ENCODE data around the gene ETFB.
"Not testable (repeated sequence)": the region's sequence is repeated elsewhere in the genome, so short reads cannot be mapped to it uniquely, and the experiment has no call there.

The ETFB gene

GRCh38 chr19:51365965-51366388, at the start of gene ETFB:
TSS of gene ETFB (minus strand) at chr19:51366388. CDS start at chr19:51366326, 62 bp downstream.
- no peak for DNase-seq

- DNase-seq = no peak
Measured at GRCh38 chr19:51415187-51415586, 49.0 kb upstream of the ETFB start.

DNA sequence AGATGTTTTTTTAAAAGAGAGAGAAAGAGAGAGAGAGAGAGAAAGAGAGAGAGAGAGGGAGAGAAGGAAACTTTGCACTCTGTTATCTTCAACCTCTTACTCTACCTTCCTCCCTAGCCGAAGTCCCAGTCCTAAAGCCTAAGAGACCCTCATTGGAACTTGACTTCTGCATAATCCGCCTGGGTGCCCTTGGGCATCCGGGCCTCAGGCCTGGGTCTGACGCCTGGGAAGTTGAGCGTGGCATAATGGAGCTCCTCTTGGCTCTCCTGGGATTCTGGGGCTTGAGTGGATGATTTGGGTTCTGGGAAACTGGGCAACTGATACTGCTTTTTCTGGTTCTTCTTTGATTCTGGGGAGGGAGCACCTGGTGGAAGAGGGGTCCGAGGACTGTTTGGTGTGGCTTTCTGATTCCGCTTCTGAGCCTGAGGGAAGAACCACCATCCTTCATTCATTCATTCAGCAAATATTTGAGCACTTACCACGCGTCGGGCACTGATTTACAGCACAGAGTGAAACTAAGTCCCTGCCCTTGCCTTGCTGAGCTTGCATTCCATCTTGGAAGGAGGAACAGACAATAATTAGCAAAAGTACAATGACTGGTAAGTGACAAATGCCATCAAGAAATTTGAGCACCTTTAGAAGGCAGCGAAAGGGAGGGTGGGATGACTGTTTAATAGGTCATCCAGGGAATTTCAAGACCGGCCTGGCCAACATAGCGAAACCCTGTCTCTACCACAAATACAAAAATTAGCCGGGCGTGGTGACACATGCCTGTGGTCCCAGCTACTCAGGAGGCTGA, 45.0 kb upstream of the ETFB start:
- no peak for DNase-seq

DNA sequence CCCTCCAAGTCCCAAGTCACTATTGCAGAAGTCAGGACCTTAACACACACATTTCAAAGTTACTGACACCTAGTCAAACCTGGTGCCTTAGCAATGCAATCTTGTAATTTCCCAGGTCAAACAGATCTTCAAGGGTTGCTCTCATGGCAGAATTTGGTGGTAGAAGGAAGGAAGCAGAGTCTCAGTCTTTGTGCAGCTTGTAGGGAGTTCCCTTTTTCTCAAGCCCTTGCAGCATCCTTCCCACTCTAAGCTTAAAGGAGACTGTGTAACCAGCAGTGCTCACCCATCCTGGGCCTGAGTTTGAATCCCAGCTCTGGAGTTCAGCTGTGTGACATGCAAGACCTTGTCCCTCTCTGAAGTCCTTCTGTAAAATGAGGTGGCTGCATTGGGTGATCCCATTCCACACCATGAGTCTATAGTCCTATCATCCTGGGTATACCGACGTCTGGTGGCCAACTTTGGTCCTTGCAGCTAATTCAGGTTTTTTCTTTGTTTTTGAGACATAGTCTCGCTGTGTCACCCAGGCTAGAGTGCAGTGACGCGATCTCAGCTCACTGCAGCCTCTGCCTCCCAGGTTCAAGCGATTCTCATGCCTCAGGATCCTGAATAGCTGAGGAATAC, 41.4 kb upstream of the ETFB start:
- DNase-seq = no peak

- DNase-seq = no peak
Measured at GRCh38 chr19:51402117-51402516, 35.9 kb upstream of the ETFB start.

GRCh38 chr19:51399936-51400335, 33.7 kb upstream of the ETFB start:
- not testable (repeated sequence) for DNase-seq

- no peak for DNase-seq
Measured at GRCh38 chr19:51399231-51399630, 33.0 kb upstream of the ETFB start.

GRCh38 chr19:51398096-51398704, 32.0 kb upstream of the ETFB start:
- DNase-seq = no peak

DNA sequence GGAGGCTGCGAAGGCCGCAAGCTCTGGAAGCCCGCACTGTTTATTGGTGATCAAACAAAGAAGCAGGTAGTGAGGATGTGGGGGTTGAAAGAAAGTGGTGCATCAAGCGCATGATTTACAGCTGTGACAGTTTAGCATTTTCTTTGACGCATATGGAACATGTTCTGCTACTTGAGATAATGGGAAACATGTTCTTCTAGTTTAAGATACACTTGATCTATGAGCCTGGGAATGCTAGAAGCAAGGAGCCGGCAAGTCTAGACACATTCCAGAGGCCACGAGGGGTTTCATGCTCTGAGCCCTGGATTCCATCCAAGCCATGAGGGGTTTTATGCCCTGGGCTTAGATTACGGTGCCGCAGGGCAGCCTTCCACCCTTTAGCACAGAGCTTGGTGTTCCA, 31.3 kb upstream of the ETFB start:
- not testable (repeated sequence) for DNase-seq

GRCh38 chr19:51396175-51396574, 30.0 kb upstream of the ETFB start:
- DNase-seq = no peak

GRCh38 chr19:51394050-51394836, 28.1 kb upstream of the ETFB start:
- DNase-seq = peak; percentile 90

DNA sequence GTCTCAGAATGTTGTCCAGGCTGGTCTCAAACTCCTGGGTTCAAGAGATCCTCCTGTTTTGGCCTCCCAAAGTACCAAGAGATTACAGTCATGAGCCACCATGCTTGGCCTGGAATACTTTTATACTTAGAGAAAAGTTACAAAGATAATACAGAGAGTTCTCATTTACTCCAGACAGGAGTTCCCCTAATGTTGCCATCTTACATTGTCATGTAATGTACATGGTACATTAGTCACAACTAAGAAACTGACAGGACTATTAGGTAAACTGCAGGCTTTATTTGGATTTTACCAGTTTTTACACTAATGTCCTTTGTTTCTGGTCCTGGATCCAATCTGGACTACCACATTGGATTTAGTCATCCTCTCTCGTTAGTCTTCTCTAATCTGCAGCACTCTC, 26.5 kb upstream of the ETFB start:
- DNase-seq = no peak

- no peak for DNase-seq
Measured at GRCh38 chr19:51391073-51391611, 25.0 kb upstream of the ETFB start.

GRCh38 chr19:51389143-51389542, 23.0 kb upstream of the ETFB start:
- DNase-seq = no peak

DNA sequence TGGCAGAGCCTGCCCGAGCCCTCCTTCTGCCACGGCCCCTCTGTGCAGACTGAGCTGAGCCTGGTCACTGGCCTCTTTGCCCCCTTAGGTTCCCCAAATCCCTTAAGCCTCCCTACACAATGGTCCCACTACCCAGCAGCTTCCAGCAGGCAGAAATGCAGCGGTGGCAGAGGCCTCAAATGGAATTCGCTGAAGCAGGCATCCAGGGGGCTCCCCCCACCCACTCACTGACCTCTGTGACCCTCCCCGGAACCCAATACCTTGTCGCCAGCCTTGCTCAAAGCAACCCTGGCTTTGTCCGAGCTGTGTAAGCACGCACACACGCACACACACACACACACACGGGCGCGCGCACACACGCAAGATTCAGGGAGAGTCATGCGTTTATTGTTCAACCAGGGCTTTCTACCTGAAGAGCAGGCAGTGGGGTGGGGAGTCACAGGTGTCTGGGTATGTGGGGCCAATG, 21.8 kb upstream of the ETFB start, which contains the start of gene LIM2:
Gene LIM2, minus strand, starts transcription at position 51 of the 466 bp plus-strand sequence. CDS start 531 bp downstream, outside the sequence.
- DNase-seq = no peak

- no peak for DNase-seq
Measured at GRCh38 chr19:51386882-51387520, 20.8 kb upstream of the ETFB start.

- no peak for DNase-seq
Measured at GRCh38 chr19:51382004-51382403, 15.8 kb upstream of the ETFB start.

GRCh38 chr19:51380379-51380778, 14.2 kb upstream of the ETFB start:
- no peak for DNase-seq

DNA sequence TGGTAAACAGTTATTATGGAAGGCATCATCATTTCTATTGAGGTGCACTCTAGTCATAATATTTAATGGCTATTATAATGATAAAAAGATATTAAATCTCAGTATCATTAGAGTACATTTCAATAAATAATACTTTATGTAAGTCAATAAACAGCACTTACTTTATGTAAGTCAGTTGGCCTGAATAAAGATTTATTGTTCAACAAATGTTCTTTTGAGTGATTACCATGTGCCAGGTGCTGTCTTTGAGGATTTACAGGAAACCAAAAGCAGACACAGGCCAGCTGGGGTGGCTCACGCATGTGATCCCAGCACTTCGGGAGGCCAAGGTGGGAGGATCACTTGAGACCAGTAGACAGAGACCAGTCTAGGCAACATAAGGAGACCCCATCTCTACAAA, 11.2 kb upstream of the ETFB start:
- DNase-seq = no peak

DNA sequence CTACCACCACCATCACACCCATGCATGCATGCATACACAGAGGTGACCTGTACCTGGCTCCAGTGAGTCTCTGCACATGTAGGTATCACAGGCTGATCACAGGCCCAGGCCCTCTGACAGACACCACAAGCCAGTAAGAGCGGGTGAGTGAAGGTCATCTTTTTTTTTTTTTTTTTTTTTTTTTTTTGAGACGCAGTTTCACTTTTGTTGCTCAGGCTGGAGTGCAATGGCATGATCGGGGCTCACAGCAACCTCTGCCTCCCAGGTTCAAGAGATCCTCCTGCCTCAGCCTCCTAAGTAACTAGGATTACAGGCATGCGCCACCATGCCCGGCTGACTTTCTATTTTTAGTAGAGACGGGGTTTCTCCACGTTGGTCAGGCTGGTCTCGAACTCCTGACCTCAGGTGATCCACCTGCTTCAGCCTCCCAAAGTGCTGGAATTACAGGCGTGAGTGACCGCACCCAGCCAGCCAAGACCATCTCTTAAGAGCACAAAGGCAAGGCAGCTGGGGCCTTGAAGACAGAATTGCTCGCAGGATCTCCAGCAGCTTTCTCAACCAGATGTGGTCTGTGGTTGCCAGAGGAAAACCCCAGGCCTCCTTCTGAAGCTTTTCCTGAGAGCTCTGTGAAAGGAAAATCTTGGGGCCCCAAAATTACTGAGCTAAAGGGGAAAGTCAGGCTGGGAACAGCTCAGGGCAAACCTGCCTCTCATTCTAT, 9.5 kb upstream of the ETFB start:
- no peak for DNase-seq

Measured in T1000 (cell line).